ENCODE results near the gene DXO. TPM values are rescaled to one million over a fixed set of nuclear protein-coding genes. Genes with fewer than 3 reads are reported as not detected.

DXO gene
- polyA plus RNA-seq, 3 donors = 5.5 to 49.6 (median 10.4) TPM

DNA sequence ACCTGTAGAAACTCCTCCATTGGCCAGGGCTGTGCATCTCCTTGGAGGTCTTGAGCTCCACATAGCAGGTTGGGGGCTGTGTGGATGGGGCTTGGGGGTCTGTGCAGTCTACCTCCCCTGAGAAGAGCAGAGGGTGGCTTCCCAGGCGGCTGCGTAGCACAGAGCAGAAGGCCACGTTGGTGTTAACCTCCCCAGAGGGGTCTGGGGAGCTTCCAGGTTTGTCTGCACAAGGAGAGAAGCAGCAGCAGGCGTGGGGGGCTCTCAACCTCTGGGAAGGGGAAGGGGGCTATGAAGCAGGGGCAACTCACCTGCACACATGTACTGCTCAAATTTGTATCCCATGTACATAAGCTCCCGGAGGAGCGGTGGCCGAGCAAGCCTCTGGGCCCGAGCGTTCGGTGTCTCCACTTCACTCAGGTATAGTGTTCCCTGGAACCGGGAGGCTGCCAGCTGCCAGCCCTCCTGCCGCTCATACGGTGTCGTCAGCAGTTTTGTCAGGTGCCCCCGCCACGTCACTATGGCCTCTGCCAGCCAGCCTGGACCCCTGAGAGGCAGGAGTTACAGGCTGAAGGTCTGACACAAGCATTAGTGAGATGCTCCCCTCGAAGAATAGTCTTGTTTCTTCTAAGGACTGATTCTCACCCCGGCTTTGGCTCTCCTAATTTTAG lies 1.2 kb downstream of the DXO start:
- peaks cover 0 to 4% (median 0%) of the 10 kb centered on the region in 7 donors for H3K9me3 Mint-ChIP-seq
- H3K4me3 Mint-ChIP-seq = peak overlapping the region in 1 of 2 donors; percentile 92
- H3K4me1 Mint-ChIP-seq = peaks cover 29% of the 10 kb centered on the region
- peak overlapping the region; percentile 99 to 100 (median 100) for H3K27ac Mint-ChIP-seq
- Histone ChIP-seq H3K27ac (ENCODE audit: low read depth in 1 of 2, low read length in 2 of 2) (peak overlapping the region; percentile 88 to 99), H3K4me1 (ENCODE audit: control insufficient read depth in 1 of 2, insufficient read depth in 2 of 2, low read length in 2 of 2) (peaks cover 20 to 26% of the 10 kb centered on the region in 2 donors), H3K9ac (ENCODE audit: insufficient read depth, low read length, poor library complexity, severe bottlenecking) (peak overlapping the region; percentile 91), H2AFZ (ENCODE audit: insufficient read depth, low read depth, low read length, poor library complexity, severe bottlenecking) (peak overlapping the region; percentile 90), H3K9me3 (replicated peaks in 1 of 2; ENCODE audit: control insufficient read depth in 1 of 2, insufficient read depth in 1 of 2, low read length in 2 of 2) (no peaks in the 10 kb centered on the region), H3K4me3 (replicated peaks in 1 of 3; ENCODE audit: low read depth in 2 of 3, low read length in 3 of 3) (peak overlapping the region in 1 of 3 experiments; percentile 85), H3K4me2 (replicated peaks; ENCODE audit: extremely low read depth, low read length, poor library complexity, severe bottlenecking) (peak overlapping the region; percentile 96), H3K36me3 (replicated peaks in 1 of 2; ENCODE audit: control insufficient read depth in 1 of 2, insufficient read depth in 2 of 2, low read length in 2 of 2) (peaks cover 43 to 50% of the 10 kb centered on the region in 2 donors), H3K79me2 (ENCODE audit: insufficient read depth, low read length) (peaks cover 26% of the 10 kb centered on the region), H3K27me3 (ENCODE audit: control insufficient read depth in 2 of 2, insufficient read depth in 2 of 2, low read length in 2 of 2) (no peaks in the 10 kb centered on the region), H4K20me1 (ENCODE audit: insufficient read depth, low read length) (no peaks in the 10 kb centered on the region)
- H3K27me3 Mint-ChIP-seq (ENCODE audit: low read depth in 3 of 3) = peaks cover 0 to 2% (median 0%) of the 10 kb centered on the region in 3 donors
- peaks cover 48 to 60% of the 10 kb centered on the region in 2 donors for H3K36me3 Mint-ChIP-seq
- WGBS (ENCODE audit: insufficient coverage) = 94% methylated on average over 15 of the region's 18 CpGs
- peak in 1 of 3 donors; percentile 11 for DNase-seq
- intact Hi-C loops (cut with micrococcal nuclease) = no loop called here
- TF ChIP-seq, protein P1, sequence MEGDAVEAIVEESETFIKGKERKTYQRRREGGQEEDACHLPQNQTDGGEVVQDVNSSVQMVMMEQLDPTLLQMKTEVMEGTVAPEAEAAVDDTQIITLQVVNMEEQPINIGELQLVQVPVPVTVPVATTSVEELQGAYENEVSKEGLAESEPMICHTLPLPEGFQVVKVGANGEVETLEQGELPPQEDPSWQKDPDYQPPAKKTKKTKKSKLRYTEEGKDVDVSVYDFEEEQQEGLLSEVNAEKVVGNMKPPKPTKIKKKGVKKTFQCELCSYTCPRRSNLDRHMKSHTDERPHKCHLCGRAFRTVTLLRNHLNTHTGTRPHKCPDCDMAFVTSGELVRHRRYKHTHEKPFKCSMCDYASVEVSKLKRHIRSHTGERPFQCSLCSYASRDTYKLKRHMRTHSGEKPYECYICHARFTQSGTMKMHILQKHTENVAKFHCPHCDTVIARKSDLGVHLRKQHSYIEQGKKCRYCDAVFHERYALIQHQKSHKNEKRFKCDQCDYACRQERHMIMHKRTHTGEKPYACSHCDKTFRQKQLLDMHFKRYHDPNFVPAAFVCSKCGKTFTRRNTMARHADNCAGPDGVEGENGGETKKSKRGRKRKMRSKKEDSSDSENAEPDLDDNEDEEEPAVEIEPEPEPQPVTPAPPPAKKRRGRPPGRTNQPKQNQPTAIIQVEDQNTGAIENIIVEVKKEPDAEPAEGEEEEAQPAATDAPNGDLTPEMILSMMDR (IDR thresholded peaks at IDR 0.05) = no peak

DNA sequence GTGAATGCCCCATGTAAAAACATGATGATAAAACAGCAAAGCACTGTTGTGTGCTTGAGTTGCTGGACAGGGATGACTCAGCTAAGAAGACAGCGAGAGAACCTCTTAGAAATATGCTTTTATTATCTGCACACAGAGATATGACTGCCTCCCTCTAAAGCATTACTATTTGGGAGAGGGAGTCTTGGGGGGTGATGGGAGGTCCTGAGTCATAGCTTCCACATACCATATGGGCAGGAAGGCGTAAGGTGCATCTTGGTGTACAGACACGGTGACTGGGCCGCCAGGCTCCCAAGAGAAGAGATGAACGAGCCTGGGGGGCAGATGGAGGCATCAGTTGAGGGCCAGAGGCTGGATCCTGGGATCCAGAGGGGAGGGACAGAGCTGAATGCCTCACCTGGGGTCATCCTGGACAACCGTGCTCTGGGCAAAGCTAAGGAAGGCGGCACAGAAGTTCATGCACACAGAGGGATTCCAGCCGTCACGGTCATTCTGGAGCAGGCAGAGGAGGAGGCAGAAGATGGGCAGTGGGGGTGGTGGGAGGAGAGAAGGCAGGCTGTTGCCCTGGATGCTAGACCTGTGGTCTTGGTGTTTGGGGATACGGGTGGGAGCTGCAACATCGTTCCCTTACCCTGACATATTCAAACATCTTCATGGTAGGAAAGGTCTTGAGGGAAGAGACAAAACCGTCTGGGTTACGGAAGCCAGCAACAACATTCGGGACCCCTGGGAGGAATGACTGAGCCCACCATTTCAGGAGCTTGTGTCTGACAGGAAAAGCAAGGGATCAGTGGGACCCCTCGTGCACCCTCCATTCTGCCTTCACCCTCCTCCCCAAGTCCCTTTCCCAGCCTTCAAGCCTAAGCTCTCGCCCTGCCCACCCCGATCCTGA lies 2.0 kb downstream of the DXO start:
- H3K27ac ChIP-seq (ENCODE audit: low read depth in 1 of 2, low read length in 2 of 2) = peak overlapping the region in 1 of 2 donors; percentile 99
- TF ChIP-seq, protein P1 (IDR thresholded peaks at IDR 0.05) = no peak

More for the DNA sequence above, 2.0 kb downstream of the DXO start:
- Mint-ChIP-seq H3K4me3 (no peak overlapping the region), H3K4me1 (peaks cover 29% of the 10 kb centered on the region), H3K27ac (peak overlapping the region; percentile 59 to 100 (median 100)), H3K9me3 (peaks cover 0 to under 1% (median 0%) of the 10 kb centered on the region in 7 donors), H3K36me3 (peaks cover 56 to 62% of the 10 kb centered on the region in 2 donors), H3K27me3 (ENCODE audit: low read depth in 3 of 3) (peaks cover 0 to 2% (median 1%) of the 10 kb centered on the region in 3 donors)
- Histone ChIP-seq H3K27me3 (ENCODE audit: control insufficient read depth in 2 of 2, insufficient read depth in 2 of 2, low read length in 2 of 2) (no peaks in the 10 kb centered on the region), H3K4me2 (replicated peaks; ENCODE audit: extremely low read depth, low read length, poor library complexity, severe bottlenecking) (no peak overlapping the region), H3K4me3 (replicated peaks in 1 of 3; ENCODE audit: low read depth in 2 of 3, low read length in 3 of 3) (no peak overlapping the region), H3K36me3 (replicated peaks in 1 of 2; ENCODE audit: control insufficient read depth in 1 of 2, insufficient read depth in 2 of 2, low read length in 2 of 2) (peaks cover 51 to 58% of the 10 kb centered on the region in 2 donors), H3K4me1 (ENCODE audit: control insufficient read depth in 1 of 2, insufficient read depth in 2 of 2, low read length in 2 of 2) (peaks cover 20 to 26% of the 10 kb centered on the region in 2 donors), H3K9me3 (replicated peaks in 1 of 2; ENCODE audit: control insufficient read depth in 1 of 2, insufficient read depth in 1 of 2, low read length in 2 of 2) (no peaks in the 10 kb centered on the region), H3K9ac (ENCODE audit: insufficient read depth, low read length, poor library complexity, severe bottlenecking) (no peak overlapping the region), H4K20me1 (ENCODE audit: insufficient read depth, low read length) (no peaks in the 10 kb centered on the region), H3K79me2 (ENCODE audit: insufficient read depth, low read length) (peaks cover 26% of the 10 kb centered on the region), H2AFZ (ENCODE audit: insufficient read depth, low read depth, low read length, poor library complexity, severe bottlenecking) (no peak overlapping the region)
- DNase-seq = peak in 1 of 3 donors; percentile 10
- 87% methylated on average over 10 of the region's 17 CpGs for WGBS (ENCODE audit: insufficient coverage)
- intact Hi-C loops (cut with micrococcal nuclease) = no loop called here

All from CD14-positive monocyte (primary cell).